Thyroid gland (tissue), 4 donors: ENCODE measurements around the gene GRM7.

Source experiments
- CTCF ChIP-seq, 6 experiments: fragments of 200-600 bp in 3 of 6; fragments of 450-650 bp in 3 of 6; sonication (generic) in 3 of 6; IDR thresholded peaks; one replicate each; pipeline ENCODE4 v1.5.1; 2016 to 2019; ENCODE audit warnings: antibody characterized with exemption in 6 of 6, mild to moderate bottlenecking in 2 of 6, inconsistent platforms in 1 of 6, moderate library complexity in 1 of 6
- POLR2A ChIP-seq, 2 donors: fragments of 450-650 bp; IDR thresholded peaks; one replicate each; pipeline ENCODE4 v1.6.1; 2017; ENCODE audit warnings: antibody characterized with exemption in 2 of 2, mild to moderate bottlenecking in 2 of 2, moderate library complexity in 1 of 2

- TF ChIP-seq POLR2A (IDR thresholded peaks at IDR 0.05) (no peak), CTCF (IDR thresholded peaks at IDR 0.05) (no peak)
Observed at GRCh38 chr3:7693976-7694375, 833.1 kb downstream of the GRM7 start.
